NB4 (cell line): Measurements from ENCODE around the gene SMIM35.

Experiments
- DNase-seq: peaks from one replicate; pipeline ENCODE4 v3.0.0; 2010; ENCODE audit warnings: low read depth
- H3K4me3 ChIP-seq: one replicate; pipeline ENCODE4 v1.5.1; 2011; ENCODE audit warnings: mild to moderate bottlenecking, low read depth, low read length, moderate library complexity
- CTCF ChIP-seq: IDR thresholded peaks from one replicate; pipeline ENCODE4 v1.5.1; 2012; ENCODE audit warnings: low read depth, low read length
- MAX ChIP-seq: IDR thresholded peaks from 2 replicates; pipeline ENCODE4 v1.6.1; 2011; ENCODE audit warnings: low read depth, low read length
- MYC ChIP-seq: IDR thresholded peaks from 2 replicates; pipeline ENCODE4 v1.6.1; 2011; ENCODE audit warnings: low read depth, low read length
- POLR2A ChIP-seq: IDR thresholded peaks from 2 replicates; pipeline ENCODE4 v1.6.1; 2011; ENCODE audit warnings: mild to moderate bottlenecking; ENCODE audit not compliant: insufficient read length; ENCODE audit errors: extremely low read depth

The SMIM35 gene

GRCh38 chr11:117977029-117977428 lies 109.7 kb downstream of the SMIM35 start:
- DNase-seq: no peak
- TF ChIP-seq POLR2A: no peak
- H3K4me3 ChIP-seq: no peak overlapping the region

- TF ChIP-seq CTCF (no peak), MYC (no peak), POLR2A (no peak), MAX (no peak)
- H3K4me3 ChIP-seq: no peak overlapping the region
- DNase-seq: no peak
These were observed 110.3 kb downstream of the SMIM35 start for GRCh38 chr11:117976445-117976844.

- TF ChIP-seq MAX (no peak), POLR2A (no peak), MYC (peak; percentile 20; the same call in 1 of the 2 replicates), CTCF (no peak)
- peak; percentile 98 for DNase-seq
These were observed 113.3 kb downstream of the SMIM35 start for GRCh38 chr11:117973503-117973860.

GRCh38 chr11:117972629-117973502 lies 113.9 kb downstream of the SMIM35 start:
- no peak for DNase-seq
- H3K4me3 ChIP-seq: no peak overlapping the region
- TF ChIP-seq MAX (no peak), POLR2A (no peak), MYC (no peak)

More at GRCh38 chr11:117973503-117973860, 113.3 kb downstream of the SMIM35 start:
- no peak overlapping the region for H3K4me3 ChIP-seq

- TF ChIP-seq MYC (no peak), CTCF (no peak), POLR2A (no peak), MAX (no peak)
- no peak for DNase-seq
- H3K4me3 ChIP-seq: no peak overlapping the region
These were observed 114.7 kb downstream of the SMIM35 start for GRCh38 chr11:117972044-117972443.

GRCh38 chr11:117970400-117971024 lies 116.3 kb downstream of the SMIM35 start:
- no peak for TF ChIP-seq POLR2A
- TF ChIP-seq MAX: no peak
- no peak for TF ChIP-seq MYC
- no peak for TF ChIP-seq CTCF
- no peak overlapping the region for H3K4me3 ChIP-seq
- DNase-seq: peak; percentile 89
